Heart right ventricle (tissue), 16 donors: ENCODE results near the gene JAK1. TPM values are rescaled to one million over a fixed set of nuclear protein-coding genes. Genes with fewer than 3 reads are reported as not detected.

ENCODE experiments used
- ATAC-seq, 8 donors: fragments of 200-7000 bp; cut with Tn5 transposase; one replicate each; pipeline ENCODE4 v1.9.1; 2020; ENCODE audit warnings: mild to moderate bottlenecking in 8 of 8, moderate library complexity in 8 of 8, moderate number of reproducible peaks in 1 of 8
- DNase-seq, 2 donors: peaks; one replicate each; pipeline ENCODE4 v3.0.0-alpha.2; 2020
- H3K27ac ChIP-seq, 10 donors: fragments of 200-600 bp; sonication (generic) in 2 of 10; one replicate each; pipeline versions ENCODE4 v1.5.0 to v1.8.0; 2020 to 2022; ENCODE audit warnings: mild to moderate bottlenecking in 3 of 10
- H3K27me3 ChIP-seq, 7 donors: fragments of 200-600 bp; one replicate each; pipeline ENCODE4 v1.8.0; 2021 to 2022; ENCODE audit warnings: mild to moderate bottlenecking in 2 of 7
- H3K36me3 ChIP-seq, 9 donors: fragments of 200-600 bp; sonication (generic) in 1 of 9; one replicate each; pipeline versions ENCODE4 v1.5.0 to v1.8.0; 2020 to 2022; ENCODE audit warnings: mild to moderate bottlenecking in 2 of 9
- H3K4me1 ChIP-seq, 9 donors: fragments of 200-600 bp; sonication (generic) in 1 of 9; one replicate each; pipeline versions ENCODE4 v1.5.0 to v1.8.0; 2020 to 2022; ENCODE audit warnings: mild to moderate bottlenecking in 4 of 9
- H3K4me3 ChIP-seq, 10 donors: fragments of 200-600 bp; sonication (generic) in 2 of 10; one replicate each; pipeline versions ENCODE4 v1.5.0 to v1.8.0; 2020 to 2022; ENCODE audit warnings: mild to moderate bottlenecking in 7 of 10, moderate library complexity in 2 of 10
- H3K9me3 ChIP-seq, 11 donors: fragments of 200-600 bp in 10 of 11; sonication (generic) in 2 of 11; one replicate each; pipeline versions ENCODE4 v1.5.0 to v1.8.0; 2013 to 2022; ENCODE audit warnings: mild to moderate bottlenecking in 2 of 11, control low read depth in 1 of 11, moderate library complexity in 1 of 11
- CTCF ChIP-seq, 9 donors: fragments of 200-600 bp; sonication (generic) in 2 of 9; IDR thresholded peaks; one replicate each; pipeline versions ENCODE4 v1.5.0 to v1.8.0; 2021 to 2022; ENCODE audit warnings: antibody characterized with exemption in 9 of 9, mild to moderate bottlenecking in 5 of 9, moderate library complexity in 1 of 9
- WGBS, 2 donors: extraction: QIAGEN DNeasy Blood & Tissue Kit; methylation state at CpG; one replicate each; pipeline ENCODE4 v1.1.7; 2013; ENCODE audit warnings: inconsistent platforms in 1 of 2; 5-methylcytosine and 5-hydroxymethylcytosine counted together
- intact Hi-C, 10 donors: fragments of 100-400 bp; cut with DNase I; formaldehyde crosslinking; loops; one replicate each; pipeline versions ENCODE4 v1.11.1 to v1.14.2; 2022
- polyA plus RNA-seq, 2 donors: library from polyadenylated mRNA; stranded (reverse); fragments of 200-250 nt; gene quantifications; one replicate each; pipeline ENCODE4 v1.2.3, GENCODE V29; 2013
- total RNA-seq, 10 donors: library from RNA; stranded (reverse); fragmentation: NEBNext Ultra II Directional in 3 of 10; extraction: Animal tissue kit (Norgen Biotek cat#: 25700) in 3 of 10; gene quantifications; one replicate each; pipeline versions ENCODE4 v1.2.1 to v1.2.4, GENCODE V29; 2021 to 2023
- donor health status: Arrhythmogenic right ventricular cardiomyopathy.
- donor health status: ischemic (EF 13 %, LVEDD 7.1; RV severe dilation, severe dysfunction).
- donor health status: healthy with polysubstance abuse.
- donor health status: DM: no; HTN: yes; CAD: no.
- donor health status: DM: no; HTN: no; CAD: no.
- donor health status: ischemic (EF 25% LVEDD 6.9; RV normal size, moderate dysfunction).
- donor health status: ischemic (EF 25% LVEDD 5.7; RV mildly dilated, moderate dysfunction).
- donor health status: healthy.
- donor health status: DM: yes; HTN: yes; CAD: no.
- donor health status: Ischemic cardiomyopathy.
- donor health status: ischemic (EF 35%, LVEDD 5.7; RV mildly dilated, moderate dysfunction).
- donor health status: nonischemic (EF 11% LVEDD 7.7; RV severe dilation, severe dysfunction).
- donor health status: DM: yes; HTN: yes; CAD: no.
- donor health status: PGD.
- donor health status: ischemic (EF 29% LVEDD 5.4; RV normal size, mild dysfunction).
- donor health status: nonischemic (EF 23%, LVEDD 6.1; RV moderate dilation, normal function).

The JAK1 gene
- total and polyA plus RNA-seq, 12 donors = 20.1 to 122 (median 81.3) TPM

- H3K4me1 ChIP-seq = peaks cover under 1 to 71% (median 56%) of the 10 kb centered on the region in 9 donors
- no peak overlapping the region for H3K4me3 ChIP-seq
- DNase-seq = no peak
- H3K9me3 ChIP-seq = peaks cover 0 to 5% (median 0%) of the 10 kb centered on the region in 11 donors
- no peak for TF ChIP-seq CTCF (IDR thresholded peaks at IDR 0.05)
- intact Hi-C loops = no loop called here
- no peaks in the 10 kb centered on the region for H3K36me3 ChIP-seq
- no peaks in the 10 kb centered on the region for H3K27me3 ChIP-seq
- no peak for ATAC-seq
- H3K27ac ChIP-seq = no peak overlapping the region
Observed at GRCh38 chr1:64929221-64929620, 37.1 kb downstream of the JAK1 start.

GRCh38 chr1:64928325-64928724 lies 38.0 kb downstream of the JAK1 start:
- Histone ChIP-seq H3K36me3 (no peaks in the 10 kb centered on the region), H3K27ac (no peak overlapping the region), H3K4me1 (peaks cover 0 to 71% (median 56%) of the 10 kb centered on the region in 9 donors), H3K27me3 (no peaks in the 10 kb centered on the region), H3K9me3 (peaks cover 0 to 5% (median 0%) of the 10 kb centered on the region in 11 donors), H3K4me3 (no peak overlapping the region)
- ATAC-seq (no peak), DNase-seq (no peak)
- no peak for TF ChIP-seq CTCF (IDR thresholded peaks at IDR 0.05)
- 93 to 98% methylated on average over 2 of the region's 2 CpGs for WGBS, 2 donors
- intact Hi-C loops = no loop called here

- Histone ChIP-seq H3K27ac (peak overlapping the region in 1 of 10 donors; percentile 3), H3K4me1 (peaks cover 0 to 87% (median 72%) of the 10 kb centered on the region in 9 donors), H3K9me3 (peaks cover 0 to 5% (median 0%) of the 10 kb centered on the region in 11 donors), H3K4me3 (no peak overlapping the region), H3K36me3 (no peaks in the 10 kb centered on the region), H3K27me3 (no peaks in the 10 kb centered on the region)
- no peak for TF ChIP-seq CTCF (IDR thresholded peaks at IDR 0.05)
- intact Hi-C loops = no loop called here
- DNase-seq (no peak), ATAC-seq (peak in 4 of 8 donors; percentile 6 to 29 (median 18))
- 37 to 57% methylated on average over 2 of the region's 2 CpGs for WGBS, 2 donors
Observed at GRCh38 chr1:64925594-64925993, 40.8 kb downstream of the JAK1 start.

- H3K4me3 ChIP-seq = no peak overlapping the region
- intact Hi-C loops = no loop called here
- TF ChIP-seq CTCF (IDR thresholded peaks at IDR 0.05) = no peak
- no peak for ATAC-seq
- no peaks in the 10 kb centered on the region for H3K36me3 ChIP-seq
- H3K27ac ChIP-seq = no peak overlapping the region
- H3K27me3 ChIP-seq = no peaks in the 10 kb centered on the region
- peaks cover 0 to 91% (median 72%) of the 10 kb centered on the region in 9 donors for H3K4me1 ChIP-seq
- 49% methylated on average over 2 of the region's 2 CpGs for WGBS, 2 donors
- DNase-seq = no peak
- H3K9me3 ChIP-seq = no peaks in the 10 kb centered on the region
Observed at GRCh38 chr1:64923294-64923718, 43.0 kb downstream of the JAK1 start.
